SIG-M5 (cell line): Measurements from ENCODE around the gene RPGRIP1L.

Experiments
- DNase-seq: peaks from one replicate; lab custom pipeline; 2025; lab: John Stamatoyannopoulos, UW

RPGRIP1L gene

DNA sequence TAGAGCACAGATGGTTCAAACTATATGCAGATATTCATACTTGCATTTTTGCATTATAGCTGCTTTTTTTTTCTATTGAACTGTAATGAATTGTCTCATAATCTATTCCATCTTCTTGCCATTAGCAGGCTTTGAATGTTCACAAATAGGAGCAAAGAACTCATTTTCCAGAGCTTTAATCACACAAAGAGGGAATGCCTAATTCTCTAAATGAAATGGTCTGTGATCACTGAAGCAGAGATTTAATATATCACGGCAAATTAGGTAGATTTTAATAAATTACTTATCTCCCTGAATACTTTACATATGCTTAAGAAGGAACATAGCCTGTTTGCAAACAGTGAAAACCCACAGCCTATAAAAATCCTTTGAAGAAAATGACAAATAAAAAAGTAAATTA, 103.0 kb downstream of the RPGRIP1L start:
- DNase-seq = no peak

- DNase-seq = no peak
These were observed 103.5 kb downstream of the RPGRIP1L start for GRCh38 chr16:53600126-53600525.

GRCh38 chr16:53599548-53599947, 104.1 kb downstream of the RPGRIP1L start:
- no peak for DNase-seq

- no peak for DNase-seq
These were observed 105.0 kb downstream of the RPGRIP1L start for GRCh38 chr16:53598511-53599275.

- DNase-seq = no peak
These were observed 105.9 kb downstream of the RPGRIP1L start for GRCh38 chr16:53597776-53598175.

DNA sequence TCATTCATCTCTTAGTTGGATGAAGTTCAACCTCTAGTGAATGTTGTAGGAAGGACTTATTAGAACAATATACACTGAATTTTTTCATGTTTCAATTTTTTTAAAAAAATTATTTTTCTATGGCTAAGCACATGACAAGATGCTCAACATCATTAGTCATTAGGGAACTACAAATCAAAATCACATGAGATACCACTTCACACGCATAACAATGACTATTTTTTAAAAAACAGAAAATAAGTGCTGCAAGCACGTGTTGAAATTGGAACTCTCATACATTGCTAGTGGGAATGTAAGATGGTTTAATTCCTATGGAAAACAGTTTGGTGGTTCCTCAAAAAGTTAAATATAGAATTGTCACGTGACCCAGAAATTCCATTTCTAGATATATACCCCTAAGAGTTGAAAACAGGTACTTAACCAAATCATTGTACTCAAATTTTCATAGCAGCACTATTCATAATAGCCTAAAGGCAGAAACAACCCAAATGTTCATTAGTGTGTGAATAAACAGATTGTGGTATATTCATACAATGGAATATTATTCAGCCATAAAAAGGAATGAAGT, 115.5 kb downstream of the RPGRIP1L start:
- DNase-seq = no peak

- no peak for DNase-seq
These were observed 120.3 kb downstream of the RPGRIP1L start for GRCh38 chr16:53583401-53583800.

GRCh38 chr16:53581784-53582183, 121.9 kb downstream of the RPGRIP1L start:
- no peak for DNase-seq

GRCh38 chr16:53580038-53580802, 123.4 kb downstream of the RPGRIP1L start:
- DNase-seq = no peak

GRCh38 chr16:53576904-53577303, 126.8 kb downstream of the RPGRIP1L start:
- no peak for DNase-seq

DNA sequence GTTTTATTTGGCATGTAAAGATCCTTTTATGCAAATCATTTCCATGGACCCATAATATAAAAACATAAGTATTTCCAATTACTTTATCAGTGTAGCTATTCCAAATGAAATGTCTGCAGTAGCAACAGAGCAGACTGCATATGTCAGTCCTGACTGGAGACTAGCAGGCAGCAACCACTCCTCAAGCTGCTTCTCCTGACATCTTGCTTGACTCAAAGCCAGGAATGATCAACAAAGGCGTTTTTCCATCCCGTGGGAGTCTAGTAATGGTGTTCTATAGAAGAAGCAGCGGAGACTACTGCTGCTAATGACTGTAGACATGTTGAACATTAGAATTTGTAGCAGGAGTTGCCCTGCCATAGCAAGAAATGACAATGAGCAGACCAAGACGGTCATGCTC, 127.4 kb downstream of the RPGRIP1L start:
- DNase-seq = no peak

DNA sequence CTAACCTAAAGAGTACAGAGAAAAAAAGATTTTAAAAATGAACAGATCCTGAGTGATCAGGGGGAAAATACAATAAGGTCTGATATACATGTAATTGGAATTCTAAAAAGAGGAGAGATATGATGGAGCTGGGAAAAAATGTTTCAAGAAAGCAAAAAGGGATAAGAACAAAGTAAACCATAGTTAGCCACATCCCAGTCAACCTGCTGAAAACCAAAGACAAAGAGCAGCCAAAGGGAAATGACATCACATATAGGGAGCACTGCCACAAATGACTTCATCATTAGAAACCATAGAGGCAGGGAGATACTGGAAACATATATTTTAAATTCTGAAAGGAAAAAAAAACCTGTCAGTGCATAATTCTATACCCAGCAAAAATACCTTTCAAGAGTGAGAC, 131.9 kb downstream of the RPGRIP1L start:
- DNase-seq = no peak

DNA sequence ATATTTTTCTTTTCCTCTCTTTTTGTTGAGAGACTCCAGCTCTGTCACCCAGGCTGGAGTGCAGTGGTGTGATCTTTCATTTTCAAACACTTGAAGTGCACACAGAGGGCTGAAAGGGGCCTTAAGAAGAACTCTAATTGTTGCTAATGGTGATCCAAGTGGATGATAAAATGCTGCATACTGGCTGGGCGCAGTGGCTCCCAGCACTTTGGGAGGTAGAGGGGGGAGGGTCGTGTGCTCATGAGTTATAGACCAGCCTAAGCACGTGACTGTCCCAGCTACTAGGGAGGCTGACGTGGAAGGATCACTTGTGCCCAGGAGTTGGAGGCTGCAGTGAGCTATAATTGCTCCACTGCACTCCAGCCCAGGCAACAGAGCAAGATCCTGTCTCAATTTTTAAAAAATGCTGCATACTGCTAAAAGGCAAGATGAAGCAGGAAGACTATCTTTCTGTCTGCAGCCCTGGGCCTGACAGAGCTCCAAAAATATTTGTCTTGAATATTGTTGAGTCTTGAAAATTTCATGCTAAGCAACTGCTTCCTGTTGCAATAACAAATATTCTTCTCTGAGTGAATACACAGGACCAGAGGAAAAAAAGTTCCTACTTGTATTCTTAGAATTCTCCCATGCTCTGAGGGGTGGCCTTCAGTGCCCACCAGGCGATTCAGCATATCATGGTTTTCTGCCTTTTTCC, 137.0 kb downstream of the RPGRIP1L start:
- no peak for DNase-seq

DNA sequence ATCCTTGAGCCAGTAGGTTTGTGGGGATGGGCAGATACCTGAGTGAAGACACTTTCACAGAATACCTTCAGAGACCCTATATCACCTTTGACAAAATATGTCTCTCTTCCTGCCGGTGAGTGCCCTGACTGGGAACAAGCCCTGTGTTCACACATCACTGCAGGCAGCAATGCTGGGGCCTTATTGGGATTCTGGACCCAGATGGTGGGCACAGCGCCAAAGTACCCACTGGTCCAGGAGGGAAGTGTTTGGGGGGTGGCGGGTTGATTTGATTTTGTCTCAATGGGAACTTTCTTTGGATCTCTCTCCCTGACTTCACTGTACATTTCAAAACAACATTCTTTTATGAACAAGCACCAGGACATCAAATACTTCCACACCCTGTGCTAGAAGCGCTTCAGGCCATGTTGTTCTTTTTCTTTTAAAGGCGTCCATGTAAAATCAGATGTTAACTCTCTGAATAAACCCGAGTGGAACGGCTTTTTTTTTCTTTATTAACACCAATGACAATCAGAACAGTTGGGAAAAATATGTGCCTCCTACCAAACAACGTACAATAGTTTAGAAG, 138.3 kb downstream of the RPGRIP1L start:
- DNase-seq = no peak

- no peak for DNase-seq
These were observed 140.2 kb downstream of the RPGRIP1L start for GRCh38 chr16:53563426-53563825.

- DNase-seq = no peak
These were observed 142.4 kb downstream of the RPGRIP1L start for GRCh38 chr16:53561101-53561888.

GRCh38 chr16:53559270-53559951, 144.2 kb downstream of the RPGRIP1L start:
- DNase-seq = no peak

DNA sequence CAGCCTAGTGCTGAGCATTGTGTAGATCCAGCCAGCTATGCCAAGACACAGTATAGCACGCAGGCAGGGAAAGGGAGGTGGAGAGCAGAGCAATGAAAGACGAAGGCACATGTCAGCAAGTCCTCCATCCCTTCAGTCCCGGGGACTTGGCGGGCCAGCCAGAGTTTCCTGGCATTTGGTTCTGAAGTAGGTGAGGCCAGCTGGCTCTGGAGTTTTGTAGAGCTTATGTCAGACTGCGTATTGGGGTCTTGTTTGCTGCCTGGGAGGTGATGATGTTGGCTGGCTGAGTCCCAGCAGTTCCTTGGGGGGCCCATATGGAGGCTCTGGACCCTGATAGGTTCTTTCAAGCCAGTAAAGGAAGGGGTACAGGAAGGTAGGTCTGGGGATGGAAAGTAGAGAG, 144.9 kb downstream of the RPGRIP1L start:
- DNase-seq = no peak

- no peak for DNase-seq
These were observed 147.1 kb downstream of the RPGRIP1L start for GRCh38 chr16:53556521-53556920.

- no peak for DNase-seq
These were observed 153.5 kb downstream of the RPGRIP1L start for GRCh38 chr16:53549970-53550690.
